C4-2B (cell line): Measurements from ENCODE around the gene RITA1.

ENCODE experiments used
- ZFX ChIP-seq: fragments of 450-650 bp; IDR thresholded peaks from 2 replicates; pipeline ENCODE4 v1.6.1; 2017
- TF ChIP-seq, protein P1 (sequence below): fragments of 450-650 bp; conservative IDR thresholded peaks from 2 replicates; pipeline ENCODE4 v1.5.1; 2017; ENCODE audit warnings: mild to moderate bottlenecking

DNA sequence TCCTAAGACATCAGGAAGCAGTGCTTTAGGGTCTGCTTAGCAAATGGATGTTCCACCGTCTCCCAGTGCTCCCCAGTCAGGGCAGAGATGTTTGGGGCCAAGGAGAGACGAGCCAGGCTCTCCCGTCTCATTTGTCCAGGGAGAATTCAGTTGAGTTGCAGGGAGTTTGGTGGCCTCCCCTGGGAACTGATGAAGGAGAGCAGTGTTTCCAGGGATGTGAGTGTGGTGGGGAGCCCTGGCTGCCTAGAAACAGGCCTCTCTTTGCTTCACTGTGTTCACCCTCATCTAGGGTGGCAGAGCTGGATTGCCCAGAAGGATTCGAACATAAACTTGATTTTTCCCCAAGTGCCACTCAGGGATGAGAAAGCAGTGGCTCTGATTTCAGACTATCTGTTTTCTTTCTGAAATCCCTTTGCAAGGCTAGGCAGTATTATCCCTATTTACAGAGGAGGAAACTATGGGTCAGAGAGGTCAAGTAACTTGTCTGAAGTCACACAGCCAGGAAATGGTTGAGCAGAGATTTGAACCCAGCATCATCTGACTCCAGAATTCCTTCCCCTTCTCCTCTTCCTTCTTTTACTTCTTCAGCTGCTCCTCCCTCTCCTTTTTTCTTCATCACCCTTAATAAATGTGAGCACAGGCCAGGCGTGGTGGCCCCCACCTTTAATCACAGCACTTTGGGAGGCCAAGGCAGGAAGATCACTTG, 42.3 kb downstream of the RITA1 start:
- TF ChIP-seq, protein P1, sequence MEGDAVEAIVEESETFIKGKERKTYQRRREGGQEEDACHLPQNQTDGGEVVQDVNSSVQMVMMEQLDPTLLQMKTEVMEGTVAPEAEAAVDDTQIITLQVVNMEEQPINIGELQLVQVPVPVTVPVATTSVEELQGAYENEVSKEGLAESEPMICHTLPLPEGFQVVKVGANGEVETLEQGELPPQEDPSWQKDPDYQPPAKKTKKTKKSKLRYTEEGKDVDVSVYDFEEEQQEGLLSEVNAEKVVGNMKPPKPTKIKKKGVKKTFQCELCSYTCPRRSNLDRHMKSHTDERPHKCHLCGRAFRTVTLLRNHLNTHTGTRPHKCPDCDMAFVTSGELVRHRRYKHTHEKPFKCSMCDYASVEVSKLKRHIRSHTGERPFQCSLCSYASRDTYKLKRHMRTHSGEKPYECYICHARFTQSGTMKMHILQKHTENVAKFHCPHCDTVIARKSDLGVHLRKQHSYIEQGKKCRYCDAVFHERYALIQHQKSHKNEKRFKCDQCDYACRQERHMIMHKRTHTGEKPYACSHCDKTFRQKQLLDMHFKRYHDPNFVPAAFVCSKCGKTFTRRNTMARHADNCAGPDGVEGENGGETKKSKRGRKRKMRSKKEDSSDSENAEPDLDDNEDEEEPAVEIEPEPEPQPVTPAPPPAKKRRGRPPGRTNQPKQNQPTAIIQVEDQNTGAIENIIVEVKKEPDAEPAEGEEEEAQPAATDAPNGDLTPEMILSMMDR = no peak
- no peak for TF ChIP-seq ZFX
